Measurements from ENCODE around the gene SCARF1. TPM values are rescaled to one million over a fixed set of nuclear protein-coding genes. Genes with fewer than 3 reads are reported as not detected.

The SCARF1 gene
- total and polyA plus RNA-seq, 5 experiments from 2014 or later: 0.25 to 1.3 (median 0.63) TPM; not detected in 2

DNA sequence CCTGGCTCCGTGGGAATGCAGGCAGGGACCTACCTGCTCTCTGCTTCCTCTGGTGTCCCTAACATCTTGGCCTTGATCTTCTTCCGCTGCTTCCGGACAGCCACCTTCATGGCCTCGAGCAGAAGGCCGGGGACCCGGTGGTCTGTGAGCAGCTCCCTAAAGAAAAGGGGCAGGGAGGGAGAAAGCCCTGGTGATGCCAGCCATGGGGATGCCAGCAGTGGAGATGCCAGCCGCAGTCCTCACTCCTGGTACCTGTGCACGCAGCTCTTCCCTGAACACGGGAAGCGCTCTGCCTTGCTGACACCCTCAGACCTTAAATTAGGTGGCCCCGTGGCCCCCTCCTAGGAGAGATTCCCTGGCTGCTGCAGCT lies 2.3 kb upstream of the SCARF1 start:
- no peak for ATAC-seq
- Mint-ChIP-seq H3K4me3 (peak overlapping the region in 8 of 10 donors; percentile 15 to 68 (median 60)), H3K4me1 (peaks cover 5 to 34% (median 24%) of the 10 kb centered on the region in 4 donors), H3K9me3 (peaks cover 0 to 2% (median 0%) of the 10 kb centered on the region in 9 donors), H3K27ac (peak overlapping the region in 1 of 10 donors; percentile 29), H3K27me3 (no peaks in the 10 kb centered on the region), H3K36me3 (peaks cover 0 to 22% (median 4%) of the 10 kb centered on the region in 3 donors)
- POLR2A ChIA-PET: interaction anchor here (0.8 to 4.1 kb wide), 9 partner anchors 9 to 286 kb away, joined by 3 to 45 read pairs (median 4); partner anchors contain the start of genes INPP5K, PITPNA, PRPF8 and SLC43A2
- DNase-seq: peak in 1 of 10 donors; percentile 37

DNA sequence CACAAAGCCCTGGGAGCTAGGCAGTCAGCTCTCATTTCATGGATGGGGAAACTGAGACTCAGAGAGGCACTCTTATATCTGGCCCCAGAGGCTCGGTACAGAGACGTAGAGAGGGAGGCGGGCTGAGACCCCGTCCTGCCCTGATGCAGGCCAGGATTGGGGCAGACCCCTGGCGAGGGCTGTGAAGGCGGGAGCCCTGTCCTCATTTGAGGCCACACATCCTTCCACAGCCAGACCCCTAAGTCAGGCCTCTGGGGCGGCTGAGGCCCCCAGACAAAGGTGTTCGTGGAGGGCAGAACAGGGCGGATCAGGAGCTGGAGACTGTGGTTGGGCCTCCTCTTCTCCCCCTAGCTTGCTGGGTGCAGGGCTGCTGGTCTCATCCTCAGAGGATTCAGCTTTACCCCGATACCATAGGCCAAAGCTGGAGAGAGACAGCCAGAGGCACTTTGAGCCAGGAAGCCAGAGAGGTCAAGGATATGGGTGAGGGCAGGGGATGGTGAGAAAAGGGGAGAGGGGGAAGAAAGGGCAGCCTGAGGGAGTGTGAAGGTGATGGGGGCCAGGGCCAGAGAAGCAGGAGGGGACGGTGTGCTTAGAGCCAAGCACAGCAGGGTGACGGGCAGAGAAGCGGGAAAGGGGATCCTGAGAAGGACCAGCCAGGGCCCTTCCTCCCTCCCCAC lies 805 bp upstream of the SCARF1 start:
- H3K4me3 Mint-ChIP-seq: peak overlapping the region in 6 of 10 donors; percentile 18 to 62 (median 24)
- H3K27ac Mint-ChIP-seq: peak overlapping the region in 1 of 10 donors; percentile 29
- H3K36me3 Mint-ChIP-seq: peaks cover 0 to 8% (median 4%) of the 10 kb centered on the region in 3 donors
- peaks cover 5 to 34% (median 24%) of the 10 kb centered on the region in 4 donors for H3K4me1 Mint-ChIP-seq
- peak in 1 of 10 donors; percentile 57 for DNase-seq
- POLR2A ChIA-PET: interaction anchor here (0.5 to 4.1 kb wide), 4 partner anchors 17 to 169 kb away, joined by 3 to 19 read pairs (median 8); partner anchors contain the start of gene SLC43A2
- peaks cover 0 to 2% (median 0%) of the 10 kb centered on the region in 9 donors for H3K9me3 Mint-ChIP-seq
- no peak for ATAC-seq
- no peaks in the 10 kb centered on the region for H3K27me3 Mint-ChIP-seq

DNA sequence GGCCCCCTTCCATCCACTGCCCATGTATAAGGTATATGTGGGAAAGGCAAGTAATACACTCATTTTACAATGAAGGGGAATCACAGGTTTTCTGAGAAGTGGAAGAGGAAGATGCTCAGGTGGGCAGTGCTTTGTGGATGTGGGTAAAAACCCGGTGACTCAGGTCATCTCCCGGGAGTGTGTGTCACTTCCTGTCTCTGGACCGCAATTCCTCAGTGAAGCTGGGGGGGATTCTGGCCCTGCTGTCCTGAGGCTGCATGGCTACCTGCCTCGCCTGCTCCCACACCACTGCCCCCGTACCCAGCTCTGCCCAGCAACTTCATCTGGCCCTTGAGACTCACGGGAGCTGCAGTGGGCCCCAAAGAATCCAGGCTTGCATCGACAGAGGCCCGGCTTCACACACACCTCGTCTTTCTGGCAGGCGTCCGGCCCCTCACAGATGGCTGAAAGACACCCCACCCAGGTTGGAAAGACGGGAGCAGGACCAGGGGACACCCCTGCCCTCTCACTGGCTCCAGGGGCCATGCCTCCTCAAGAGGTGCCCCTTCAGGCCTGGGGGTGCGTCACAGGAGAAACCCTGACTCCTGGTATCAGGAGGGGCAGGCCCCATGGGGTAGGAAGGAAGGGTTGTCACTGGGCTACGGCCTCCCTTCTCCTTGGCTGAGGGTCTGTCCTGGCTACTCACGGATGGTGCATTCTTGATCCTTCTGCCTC lies 882 bp downstream of the SCARF1 start:
- peaks cover 5 to 31% (median 23%) of the 10 kb centered on the region in 4 donors for H3K4me1 Mint-ChIP-seq
- no peaks in the 10 kb centered on the region for H3K36me3 Mint-ChIP-seq
- POLR2A ChIA-PET: interaction anchor here (0.6 to 2.0 kb wide), 3 partner anchors 10 to 33 kb away, joined by 3 to 13 read pairs (median 3); partner anchors contain the start of gene SLC43A2
- no peak for ATAC-seq
- no peaks in the 10 kb centered on the region for H3K27me3 Mint-ChIP-seq
- peak overlapping the region in 8 of 10 donors; percentile 29 to 87 (median 64) for H3K27ac Mint-ChIP-seq
- peak in 1 of 10 donors; percentile 61 for DNase-seq
- H3K9me3 Mint-ChIP-seq: peaks cover 0 to 2% (median 0%) of the 10 kb centered on the region in 9 donors
- peak overlapping the region; percentile 74 to 91 (median 86) for H3K4me3 Mint-ChIP-seq

DNA sequence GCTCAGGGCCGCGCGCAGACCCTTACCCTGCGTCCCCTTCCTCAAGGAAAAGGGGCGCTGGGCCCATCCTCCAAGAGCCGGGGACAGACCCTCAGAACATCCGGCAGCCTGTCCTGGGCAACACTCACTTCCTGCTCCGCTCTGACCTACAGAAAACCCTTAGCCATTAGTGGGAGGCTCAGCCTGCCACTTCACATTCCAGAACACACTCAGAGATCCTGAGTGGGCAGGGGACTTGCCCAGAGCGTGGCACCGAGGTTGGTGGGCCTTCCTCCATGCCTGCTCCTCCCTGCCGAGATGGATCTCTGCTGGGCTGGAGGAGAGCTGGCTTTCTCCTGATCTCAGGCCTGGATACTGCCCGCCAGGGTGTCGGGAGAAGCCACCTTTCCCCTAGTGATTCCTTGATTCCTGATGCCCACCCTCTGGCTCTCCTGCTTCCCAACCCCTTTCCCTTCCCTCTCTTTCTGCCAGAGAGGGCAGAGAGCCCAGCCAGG lies 1.5 kb downstream of the SCARF1 start:
- peaks cover 0 to 2% (median 0%) of the 10 kb centered on the region in 9 donors for H3K9me3 Mint-ChIP-seq
- ATAC-seq (no peak), DNase-seq (peak in 1 of 10 donors; percentile 60)
- POLR2A ChIA-PET: interaction anchor here (0.6 to 1.2 kb wide), 4 partner anchors 11 to 16 kb away, joined by 3 to 5 read pairs (median 4); partner anchors contain the start of gene SLC43A2
- H3K27ac Mint-ChIP-seq: peak overlapping the region in 8 of 10 donors; percentile 29 to 87 (median 70)
- peak overlapping the region; percentile 74 to 91 (median 86) for H3K4me3 Mint-ChIP-seq
- H3K36me3 Mint-ChIP-seq: no peaks in the 10 kb centered on the region
- H3K27me3 Mint-ChIP-seq: no peaks in the 10 kb centered on the region
- H3K4me1 Mint-ChIP-seq: peaks cover 5 to 31% (median 23%) of the 10 kb centered on the region in 4 donors

DNA sequence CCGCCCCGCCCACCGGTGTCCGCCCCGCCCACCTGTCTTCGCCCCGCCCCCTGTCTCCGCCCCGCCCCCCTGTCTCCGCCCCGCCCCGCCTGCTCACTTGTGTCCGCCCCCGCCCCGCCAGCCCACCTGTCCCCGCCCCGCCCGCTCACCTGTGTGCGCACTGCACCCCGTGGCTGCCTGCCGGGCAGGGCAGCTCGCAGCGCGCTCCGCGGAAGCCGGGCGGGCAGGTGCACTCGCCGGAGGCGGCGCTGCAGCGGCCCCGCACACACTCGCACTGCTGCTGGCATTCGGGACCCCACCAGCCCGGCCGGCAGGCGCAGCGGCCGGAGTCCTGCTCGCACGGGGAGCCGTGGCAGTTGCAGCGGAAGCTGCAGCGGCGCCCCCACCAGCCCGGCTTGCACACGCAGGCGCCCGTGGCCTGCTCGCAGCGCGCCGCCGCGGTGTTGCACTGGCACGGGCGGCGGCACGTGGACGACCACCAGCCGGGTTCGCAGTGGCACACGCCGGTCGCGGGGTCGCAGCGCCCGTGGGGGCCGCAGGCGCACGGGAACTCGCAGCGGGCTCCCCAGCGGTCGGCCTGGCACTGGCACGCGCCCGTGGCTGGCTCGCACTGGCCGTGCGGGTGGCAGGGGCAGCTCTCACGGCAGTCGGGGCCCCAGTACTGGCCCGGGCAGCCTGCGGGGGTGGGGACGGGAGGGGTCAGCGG lies 2.1 kb downstream of the SCARF1 start:
- DNase-seq (peak; percentile 59 to 85 (median 80)), ATAC-seq (peak; percentile 77 to 86)
- H3K9me3 Mint-ChIP-seq: peaks cover 0 to 2% (median 0%) of the 10 kb centered on the region in 9 donors
- no peaks in the 10 kb centered on the region for H3K36me3 Mint-ChIP-seq
- POLR2A ChIA-PET: interaction anchor here (1.0 to 1.2 kb wide), 3 partner anchors 11 to 15 kb away, joined by 3 to 5 read pairs (median 4); partner anchors contain the start of gene SLC43A2
- no peaks in the 10 kb centered on the region for H3K27me3 Mint-ChIP-seq
- peaks cover 5 to 31% (median 23%) of the 10 kb centered on the region in 4 donors for H3K4me1 Mint-ChIP-seq
- H3K4me3 Mint-ChIP-seq: peak overlapping the region in 6 of 10 donors; percentile 36 to 88 (median 78)
- peak overlapping the region in 1 of 10 donors; percentile 71 for H3K27ac Mint-ChIP-seq

DNA sequence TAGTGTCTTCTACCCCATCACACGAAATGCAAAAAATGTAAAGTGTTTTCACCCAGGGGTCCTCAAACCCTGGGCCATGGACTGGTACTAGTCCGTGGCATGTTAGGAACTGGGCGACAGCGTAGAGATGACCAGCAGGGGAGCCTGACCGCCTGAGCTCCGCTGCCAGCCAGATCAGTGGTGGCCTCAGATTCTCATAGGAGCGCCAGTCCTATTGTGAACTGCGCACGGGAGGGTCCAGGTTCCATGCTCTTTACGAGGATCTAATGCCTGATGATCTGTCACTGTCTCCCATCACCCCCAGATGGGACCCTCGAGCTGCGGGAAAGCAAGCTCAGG lies 4.5 kb downstream of the SCARF1 start:
- Mint-ChIP-seq H3K9me3 (peaks cover 0 to 2% (median 0%) of the 10 kb centered on the region in 9 donors), H3K27me3 (no peaks in the 10 kb centered on the region), H3K4me3 (no peak overlapping the region), H3K4me1 (peaks cover 5 to 21% (median 15%) of the 10 kb centered on the region in 4 donors), H3K27ac (peak overlapping the region in 5 of 10 donors; percentile 3 to 70 (median 41)), H3K36me3 (no peaks in the 10 kb centered on the region)
- POLR2A ChIA-PET: interaction anchor here (2.6 kb wide), 1 partner anchor 12 kb away, joined by 11 read pairs; the partner anchor contains the start of gene SLC43A2
- no peak for DNase-seq
- ATAC-seq: no peak

DNA sequence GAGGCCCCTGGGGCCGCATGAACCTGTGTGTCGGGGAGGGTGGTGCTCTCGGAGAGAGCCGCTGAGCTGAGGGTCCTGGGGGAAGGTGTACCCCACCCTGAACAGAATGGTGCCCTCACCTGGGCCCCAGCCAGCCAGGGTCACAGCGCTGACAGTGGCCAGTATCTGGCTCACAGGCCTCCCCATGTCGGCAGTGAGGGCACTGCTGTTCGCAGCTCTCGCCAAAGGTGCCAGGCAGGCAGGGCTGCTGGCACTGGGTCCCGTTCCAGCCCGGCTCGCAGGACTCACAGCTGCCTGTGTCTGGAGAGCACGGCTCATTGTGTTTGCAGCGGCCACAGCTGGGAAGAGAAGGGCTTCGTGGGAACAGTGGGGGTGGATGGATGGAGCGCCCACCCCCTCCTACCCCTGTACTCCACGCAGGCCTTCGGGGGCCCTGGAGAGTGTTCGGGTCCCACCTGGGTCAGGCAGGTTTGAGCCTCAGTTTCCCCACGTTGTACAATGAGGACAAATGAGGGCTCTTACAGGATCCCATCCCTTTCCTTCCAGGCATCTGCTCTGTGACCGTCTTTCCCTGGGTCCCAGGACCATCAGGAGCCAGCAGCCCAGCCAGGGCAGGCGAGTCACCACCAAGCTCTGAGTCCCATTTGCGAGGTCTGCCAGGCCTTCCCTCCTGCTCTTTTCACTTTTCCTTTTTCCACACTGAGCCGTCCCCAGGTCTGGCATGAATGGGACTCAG lies 5.0 kb downstream of the SCARF1 start:
- DNase-seq (no peak), ATAC-seq (no peak)
- Mint-ChIP-seq H3K27me3 (no peaks in the 10 kb centered on the region), H3K27ac (peak overlapping the region in 5 of 10 donors; percentile 3 to 70 (median 41)), H3K9me3 (peaks cover 0 to 2% (median 0%) of the 10 kb centered on the region in 9 donors), H3K4me3 (no peak overlapping the region), H3K4me1 (peaks cover 5 to 16% (median 13%) of the 10 kb centered on the region in 4 donors), H3K36me3 (no peaks in the 10 kb centered on the region)
- POLR2A ChIA-PET: interaction anchor here (2.6 kb wide), 1 partner anchor 11 kb away, joined by 11 read pairs; the partner anchor contains the start of gene SLC43A2

DNA sequence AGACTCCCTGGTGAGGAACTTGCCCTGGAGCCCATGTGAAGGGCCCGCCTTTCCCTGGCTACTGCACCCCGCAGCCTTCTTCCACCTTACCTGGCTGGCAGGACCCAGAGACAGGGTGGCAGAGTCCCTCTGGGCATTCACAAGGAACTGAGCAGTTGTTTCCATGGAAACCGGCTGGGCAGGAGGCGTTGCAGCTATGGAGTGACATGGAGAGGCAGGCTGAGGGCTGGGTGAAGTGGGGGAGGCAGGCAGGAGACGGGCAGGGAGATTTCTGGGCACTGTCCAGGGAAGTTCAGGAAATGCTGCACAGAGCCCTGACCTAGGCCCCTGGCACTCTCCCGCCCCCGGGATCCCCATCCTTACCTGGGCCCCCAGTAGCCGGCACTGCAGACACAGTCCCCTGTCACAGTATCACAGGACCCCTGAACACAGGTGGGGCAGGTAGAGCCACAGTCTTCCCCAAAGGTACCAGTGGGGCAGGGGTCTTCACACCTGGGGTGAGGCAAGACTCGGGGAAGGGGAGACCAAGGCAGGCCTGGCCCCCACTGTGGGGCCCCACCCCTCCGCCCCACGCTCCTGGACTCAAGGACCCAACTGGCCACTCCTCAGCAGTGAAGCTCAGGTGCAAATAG lies 5.9 kb downstream of the SCARF1 start:
- peaks cover 5 to 12% (median 8%) of the 10 kb centered on the region in 4 donors for H3K4me1 Mint-ChIP-seq
- H3K4me3 Mint-ChIP-seq: no peak overlapping the region
- H3K9me3 Mint-ChIP-seq: no peaks in the 10 kb centered on the region
- DNase-seq (peak in 1 of 10 donors; percentile 47), ATAC-seq (no peak)
- H3K27me3 Mint-ChIP-seq: no peaks in the 10 kb centered on the region
- POLR2A ChIA-PET: interaction anchor here (0.6 to 2.6 kb wide), 3 partner anchors 9 to 32 kb away, joined by 4 to 11 read pairs (median 6); partner anchors contain the start of gene SLC43A2
- H3K27ac Mint-ChIP-seq: peak overlapping the region in 1 of 10 donors; percentile 63
- H3K36me3 Mint-ChIP-seq: no peaks in the 10 kb centered on the region

DNA sequence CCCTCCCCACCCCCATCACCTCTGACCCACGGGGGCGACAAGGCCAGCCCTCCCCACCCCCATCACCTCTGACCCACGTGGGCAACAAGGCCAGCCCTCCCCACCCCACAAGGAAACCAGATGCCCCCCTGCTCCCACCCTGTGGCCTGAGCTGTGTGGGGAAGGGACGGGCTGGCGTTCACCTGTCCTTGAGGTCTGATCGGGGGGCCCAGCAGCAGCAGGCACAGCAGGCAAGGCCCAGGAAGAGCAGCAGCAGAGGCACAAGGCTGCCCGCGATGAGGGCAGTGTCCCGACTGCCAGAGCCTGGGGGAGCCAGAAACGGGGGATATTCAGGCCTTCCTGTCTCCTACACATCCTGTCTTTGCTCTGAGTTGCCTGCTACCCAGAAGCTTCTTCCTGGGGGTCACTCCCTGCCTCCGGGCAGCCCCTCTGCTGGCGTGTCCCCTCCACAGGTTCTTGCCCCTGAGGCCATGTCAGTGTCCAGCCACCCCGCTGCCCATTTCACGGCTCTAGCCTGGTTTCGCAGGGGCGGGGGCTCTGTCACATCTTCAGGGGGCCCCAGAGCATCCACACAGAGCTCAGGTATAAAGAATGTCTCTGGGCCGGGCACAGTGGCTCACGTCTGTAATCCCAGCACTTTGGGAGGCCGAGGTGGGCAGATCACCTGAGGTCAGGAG lies 6.8 kb downstream of the SCARF1 start:
- Mint-ChIP-seq H3K27ac (no peak overlapping the region), H3K4me1 (peaks cover 0 to 4% (median 0%) of the 10 kb centered on the region in 4 donors), H3K27me3 (no peaks in the 10 kb centered on the region), H3K4me3 (no peak overlapping the region), H3K9me3 (no peaks in the 10 kb centered on the region), H3K36me3 (no peaks in the 10 kb centered on the region)
- POLR2A ChIA-PET: interaction anchor here (0.6 to 1.2 kb wide), 2 partner anchors 10 to 31 kb away, joined by 4 to 6 read pairs; no protein-coding TSS in a partner anchor
- no peak for DNase-seq
- no peak for ATAC-seq

DNA sequence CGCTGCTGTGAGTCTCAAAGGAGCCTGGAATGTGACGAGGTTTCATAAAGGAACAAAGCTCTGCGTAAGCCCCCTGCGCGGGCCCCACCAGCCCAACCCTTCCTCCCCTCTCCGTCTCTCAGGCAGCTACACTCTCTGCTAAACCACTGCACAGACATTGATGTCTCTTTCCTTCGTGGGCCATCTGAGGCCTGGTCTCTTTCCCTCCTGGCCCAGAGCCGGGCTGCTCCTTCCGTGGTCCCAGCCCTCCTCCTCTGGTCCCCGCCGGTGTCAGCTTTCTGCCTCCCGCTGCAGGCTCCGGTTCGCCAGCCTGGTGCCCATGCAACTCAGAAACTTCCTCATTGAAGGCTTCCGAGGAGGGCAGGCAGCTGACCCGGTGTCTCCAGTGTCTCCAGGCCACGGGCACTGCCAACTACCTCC lies 7.4 kb downstream of the SCARF1 start:
- no peaks in the 10 kb centered on the region for H3K27me3 Mint-ChIP-seq
- POLR2A ChIA-PET: no interaction called here

More for the DNA sequence above, 7.4 kb downstream of the SCARF1 start:
- Mint-ChIP-seq H3K4me1 (peaks cover 0 to 4% (median 0%) of the 10 kb centered on the region in 4 donors), H3K4me3 (no peak overlapping the region), H3K36me3 (no peaks in the 10 kb centered on the region), H3K27ac (peak overlapping the region in 2 of 10 donors; percentile 33 to 43), H3K9me3 (no peaks in the 10 kb centered on the region)
- DNase-seq (no peak), ATAC-seq (no peak)
